HG03175 (cell line): ENCODE measurements around the gene STYXL2.
A peak's percentile ranks its signal among the peaks of the same experiment; 100 is the strongest.

Source experiments
- ATAC-seq: cut with Tn5 transposase; IDR thresholded peaks from one replicate; pipeline ENCODE4 v1.9.1; 2021; ENCODE audit warnings: mild to moderate bottlenecking, moderate library complexity; ENCODE audit not compliant: unreplicated experiment

Gene STYXL2

GRCh38 chr1:167077868-167078210, 16.0 kb upstream of the STYXL2 start:
- no peak for ATAC-seq

GRCh38 chr1:167081594-167082156, 12.2 kb upstream of the STYXL2 start:
- ATAC-seq: no peak

- ATAC-seq: no peak
These were observed 11.3 kb upstream of the STYXL2 start for GRCh38 chr1:167082511-167083027.

- no peak for ATAC-seq
These were observed 10.7 kb upstream of the STYXL2 start for GRCh38 chr1:167083066-167083665.

- no peak for ATAC-seq
These were observed 10.0 kb upstream of the STYXL2 start for GRCh38 chr1:167083871-167084270.

GRCh38 chr1:167084757-167085156, 9.1 kb upstream of the STYXL2 start:
- ATAC-seq: no peak

GRCh38 chr1:167086033-167086432, 7.8 kb upstream of the STYXL2 start:
- no peak for ATAC-seq

GRCh38 chr1:167086768-167087167, 7.1 kb upstream of the STYXL2 start:
- ATAC-seq: no peak

GRCh38 chr1:167088746-167089417, 5.0 kb upstream of the STYXL2 start:
- ATAC-seq: no peak

GRCh38 chr1:167089939-167090313, 3.9 kb upstream of the STYXL2 start:
- no peak for ATAC-seq

GRCh38 chr1:167090314-167090942, 3.4 kb upstream of the STYXL2 start, which contains the start of gene GPA33:
GPA33 (minus strand) TSS chr1:167090377; CDS start chr1:167090287, 90 bp downstream.
- ATAC-seq: no peak

- ATAC-seq: no peak
These were observed 1.2 kb upstream of the STYXL2 start for GRCh38 chr1:167092653-167093052.

- ATAC-seq: no peak
These were observed 815 bp downstream of the STYXL2 start for GRCh38 chr1:167094690-167095089.

- no peak for ATAC-seq
These were observed 1.5 kb downstream of the STYXL2 start for GRCh38 chr1:167095368-167095767.

GRCh38 chr1:167099851-167100250, 6.0 kb downstream of the STYXL2 start:
- ATAC-seq: no peak

GRCh38 chr1:167100730-167101129, 6.9 kb downstream of the STYXL2 start:
- no peak for ATAC-seq

GRCh38 chr1:167101754-167102153, 7.9 kb downstream of the STYXL2 start:
- ATAC-seq: no peak

GRCh38 chr1:167102906-167103573, 9.2 kb downstream of the STYXL2 start:
- ATAC-seq: no peak

- peak; percentile 39 for ATAC-seq
These were observed 10.4 kb downstream of the STYXL2 start for GRCh38 chr1:167104256-167104633.

- no peak for ATAC-seq
These were observed 11.6 kb downstream of the STYXL2 start for GRCh38 chr1:167105271-167106118.

GRCh38 chr1:167106119-167106461, 12.2 kb downstream of the STYXL2 start:
- ATAC-seq: no peak
